ENCODE results near the gene MAP2K6.

GRCh38 chr17:69367298-69367697 lies 47.2 kb upstream of the MAP2K6 start:
- TF ChIP-seq POLR2A (IDR thresholded peaks at IDR 0.05; ENCODE audit: control extremely low read depth in 1 of 2, low read depth in 2 of 2, low read length in 2 of 2) (no peak), E2F6 (IDR thresholded peaks at IDR 0.05) (no peak), POLR2AphosphoS5 (IDR thresholded peaks at IDR 0.05; ENCODE audit: low read depth, low read length) (no peak)
- TF ChIP-seq, protein P1, sequence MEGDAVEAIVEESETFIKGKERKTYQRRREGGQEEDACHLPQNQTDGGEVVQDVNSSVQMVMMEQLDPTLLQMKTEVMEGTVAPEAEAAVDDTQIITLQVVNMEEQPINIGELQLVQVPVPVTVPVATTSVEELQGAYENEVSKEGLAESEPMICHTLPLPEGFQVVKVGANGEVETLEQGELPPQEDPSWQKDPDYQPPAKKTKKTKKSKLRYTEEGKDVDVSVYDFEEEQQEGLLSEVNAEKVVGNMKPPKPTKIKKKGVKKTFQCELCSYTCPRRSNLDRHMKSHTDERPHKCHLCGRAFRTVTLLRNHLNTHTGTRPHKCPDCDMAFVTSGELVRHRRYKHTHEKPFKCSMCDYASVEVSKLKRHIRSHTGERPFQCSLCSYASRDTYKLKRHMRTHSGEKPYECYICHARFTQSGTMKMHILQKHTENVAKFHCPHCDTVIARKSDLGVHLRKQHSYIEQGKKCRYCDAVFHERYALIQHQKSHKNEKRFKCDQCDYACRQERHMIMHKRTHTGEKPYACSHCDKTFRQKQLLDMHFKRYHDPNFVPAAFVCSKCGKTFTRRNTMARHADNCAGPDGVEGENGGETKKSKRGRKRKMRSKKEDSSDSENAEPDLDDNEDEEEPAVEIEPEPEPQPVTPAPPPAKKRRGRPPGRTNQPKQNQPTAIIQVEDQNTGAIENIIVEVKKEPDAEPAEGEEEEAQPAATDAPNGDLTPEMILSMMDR (IDR thresholded peaks at IDR 0.05; ENCODE audit: control extremely low read depth in 1 of 3, insufficient read depth in 1 of 3, low read depth in 1 of 3, low read length in 3 of 3), result no peak
- TF ChIP-seq, protein P2, sequence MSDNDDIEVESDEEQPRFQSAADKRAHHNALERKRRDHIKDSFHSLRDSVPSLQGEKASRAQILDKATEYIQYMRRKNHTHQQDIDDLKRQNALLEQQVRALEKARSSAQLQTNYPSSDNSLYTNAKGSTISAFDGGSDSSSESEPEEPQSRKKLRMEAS (IDR thresholded peaks at IDR 0.05), result no peak

Data from H1 (cell line).